Stimulated activated CD8-positive, alpha-beta memory T cell treated with anti-CD3 and anti-CD28 coated beads, Interleukin-7, amount 100 ng/mL, for 4 hours (primary cell): ENCODE data around the gene KLHL11.
"Not testable (repeated sequence)": the region's sequence is repeated elsewhere in the genome, so short reads cannot be mapped to it uniquely, and the experiment has no call there.

Experiments used
- DNase-seq, 2 donors: peaks; one replicate each; pipeline ENCODE4 v3.0.0-alpha.2; 2020; ENCODE audit warnings: low read depth in 2 of 2

Gene KLHL11

GRCh38 chr17:41885733-41886132 lies 20.5 kb upstream of the KLHL11 start:
- DNase-seq, result no peak

- DNase-seq, result no peak
Measured at GRCh38 chr17:41882756-41883155, 17.5 kb upstream of the KLHL11 start.

- DNase-seq, result no peak
Measured at GRCh38 chr17:41880130-41880529, 14.9 kb upstream of the KLHL11 start.

GRCh38 chr17:41874293-41874670 lies 9.1 kb upstream of the KLHL11 start:
- not testable (repeated sequence) for DNase-seq

- no peak for DNase-seq
Measured at GRCh38 chr17:41873559-41874292, 8.5 kb upstream of the KLHL11 start.

GRCh38 chr17:41871789-41872188 lies 6.6 kb upstream of the KLHL11 start:
- DNase-seq, result no peak

GRCh38 chr17:41870627-41871026 lies 5.4 kb upstream of the KLHL11 start:
- DNase-seq, result no peak

- DNase-seq, result no peak
Measured at GRCh38 chr17:41870097-41870496, 4.9 kb upstream of the KLHL11 start.

- no peak for DNase-seq
Measured at GRCh38 chr17:41869426-41869825, 4.2 kb upstream of the KLHL11 start.

GRCh38 chr17:41868568-41868967 lies 3.3 kb upstream of the KLHL11 start:
- DNase-seq, result no peak

- DNase-seq, result no peak
Measured at GRCh38 chr17:41865596-41865893, 322 bp upstream of the KLHL11 start.

GRCh38 chr17:41864498-41864835 lies 756 bp downstream of the KLHL11 start:
- DNase-seq, result peak; percentile 26 to 60

GRCh38 chr17:41863074-41863848 lies 2.0 kb downstream of the KLHL11 start:
- peak; percentile 7 to 19 for DNase-seq

- no peak for DNase-seq
Measured at GRCh38 chr17:41860254-41860931, 4.8 kb downstream of the KLHL11 start.

- DNase-seq, result not testable (repeated sequence)
Measured at GRCh38 chr17:41851382-41851781, 13.8 kb downstream of the KLHL11 start.

GRCh38 chr17:41849251-41849990 lies 15.8 kb downstream of the KLHL11 start:
- DNase-seq, result no peak

- DNase-seq, result no peak
Measured at GRCh38 chr17:41848788-41849187, 16.4 kb downstream of the KLHL11 start.

- DNase-seq, result no peak
Measured at GRCh38 chr17:41844971-41845370, 20.3 kb downstream of the KLHL11 start.

GRCh38 chr17:41840781-41841180 lies 24.4 kb downstream of the KLHL11 start:
- DNase-seq, result not testable (repeated sequence)

GRCh38 chr17:41839448-41839847 lies 25.8 kb downstream of the KLHL11 start:
- DNase-seq, result not testable (repeated sequence)

- no peak for DNase-seq
Measured at GRCh38 chr17:41837761-41838538, 27.3 kb downstream of the KLHL11 start, which contains the start of gene KLHL10. Gene KLHL10 (plus strand): TSS chr17:41837825. CDS start chr17:41837933, 108 bp downstream.
